HepG2 (cell line): ENCODE data around the gene LTB4R2. TPM values are rescaled to one million over a fixed set of nuclear protein-coding genes. Genes with fewer than 3 reads are reported as not detected.
A peak's percentile ranks its signal among the peaks of the same experiment; 100 is the strongest.

ENCODE experiments used
- HCFC1 ChIP-seq: fragments of 150-350 bp; IDR thresholded peaks from 2 replicates; pipeline ENCODE4 v1.6.1; 2014; ENCODE audit warnings: low read depth, low read length
- MAZ ChIP-seq, 2 experiments: sonication (generic) in 1 of 2; formaldehyde crosslinking in 1 of 2; IDR thresholded peaks; 2 replicates each; pipeline versions ENCODE4 v1.5.0 to v1.6.1; 2012 to 2020; ENCODE audit warnings: low read depth in 2 of 2, mild to moderate bottlenecking in 2 of 2, borderline replicate concordance in 1 of 2, improper control_type of control experiment in 1 of 2, low read length in 1 of 2, missing genetic modification reagents in 1 of 2, moderate library complexity in 1 of 2
- MBD4 ChIP-seq: IDR thresholded peaks from 2 replicates; pipeline ENCODE4 v1.6.1; 2012; ENCODE audit warnings: low read length, inconsistent platforms, borderline replicate concordance
- NFIB ChIP-seq: sonication (generic); formaldehyde crosslinking; IDR thresholded peaks from 2 replicates; pipeline ENCODE4 v1.9.0; 2021; ENCODE audit warnings: missing genetic modification reagents, mild to moderate bottlenecking, borderline replicate concordance
- POLR2AphosphoS5 ChIP-seq: IDR thresholded peaks from 2 replicates; pipeline ENCODE4 v1.6.1; 2012; ENCODE audit warnings: low read depth, low read length
- RBM22 ChIP-seq: fragments of 200-400 bp; formaldehyde crosslinking; optimal IDR thresholded peaks from 2 replicates; pipeline ENCODE3; 2017; ENCODE audit warnings: mild to moderate bottlenecking, low read length, moderate library complexity
- ZFY ChIP-seq: sonication (generic); formaldehyde crosslinking; IDR thresholded peaks from 2 replicates; pipeline ENCODE4 v1.4.0; 2020; ENCODE audit warnings: missing genetic modification reagents
- ZHX1 ChIP-seq: sonication (generic); formaldehyde crosslinking; IDR thresholded peaks from 2 replicates; pipeline ENCODE4 v1.8.1; 2022; ENCODE audit warnings: low read depth, mild to moderate bottlenecking, missing genetic modification reagents
- ZNF7 ChIP-seq: IDR thresholded peaks from 2 replicates; pipeline ENCODE4 v1.6.1; 2016; ENCODE audit warnings: missing biosample characterization, missing genetic modification reagents
- ZSCAN5A ChIP-seq: sonication (generic); formaldehyde crosslinking; IDR thresholded peaks from 2 replicates; pipeline ENCODE4 v1.8.0; 2022; ENCODE audit warnings: mild to moderate bottlenecking, missing genetic modification reagents, borderline replicate concordance
- ZSCAN9 ChIP-seq: IDR thresholded peaks from 2 replicates; pipeline ENCODE4 v1.6.1; 2016; ENCODE audit warnings: borderline replicate concordance
- polyA plus RNA-seq, 8 experiments: library from polyadenylated mRNA; depleted of rRNA in 3 of 8; stranded (reverse) in 7 of 8; unstranded in 1 of 8; fragments of >200 nt; fragmentation: Illumina TruSeq in 4 of 8; extraction: Trizol in 4 of 8; gene quantifications; 2 replicates each; pipeline versions ENCODE4 v1.2.1 to v1.2.3, GENCODE V29; 2011 to 2016; ENCODE audit warnings: low read depth in 4 of 8, missing spikeins in 1 of 8, mixed read lengths in 1 of 8; ENCODE audit not compliant: insufficient read depth in 1 of 8
- total RNA-seq, 5 experiments: library from RNA; depleted of rRNA; stranded (reverse); fragments of >200 nt; fragmentation: Illumina TruSeq; extraction: Trizol; gene quantifications; 2 replicates each; pipeline ENCODE4 v1.2.3, GENCODE V29; 2016; ENCODE audit warnings: low read depth in 1 of 5

Gene LTB4R2
- total and polyA plus RNA-seq, 2 of the 13 experiments (the other 11 are each of a cell fraction or from before 2014, with no cell fraction given): 3.9 to 6.9 TPM

- TF ChIP-seq ZSCAN5A (CRISPR knock-in tag) (no peak), MAZ (IDR thresholded peaks at IDR 0.05; ENCODE audit: borderline replicate concordance, low read depth, low read length) (no peak), MAZ (CRISPR knock-in tag; IDR thresholded peaks at IDR 0.05; ENCODE audit: low read depth) (no peak), ZHX1 (no peak), ZSCAN9 (CRISPR knock-in tag) (no peak), HCFC1 (peak; percentile 13; the same call in 1 of the 2 replicates), ZNF7 (CRISPR knock-in tag) (no peak), MBD4 (no peak), NFIB (CRISPR knock-in tag) (0 out of 2 replicates have a peak, but pooled peaks have one; percentile 55), POLR2AphosphoS5 (peak; percentile 49), ZFY (0 out of 2 replicates have a peak, but pooled peaks have one; percentile 3), RBM22 (peak; percentile 60)
Measured at GRCh38 chr14:24311837-24312615, 2.1 kb downstream of the LTB4R2 start (continued).
